Hindlimb muscle (tissue), 1 donor: ENCODE results near the gene MBIP. TPM values are rescaled to one million over a fixed set of nuclear protein-coding genes. Genes with fewer than 3 reads are reported as not detected.
"Not testable (repeated sequence)": the region's sequence is repeated elsewhere in the genome, so short reads cannot be mapped to it uniquely, and the experiment has no call there.

Experiments
- DNase-seq: peaks from one replicate; pipeline ENCODE4 v3.0.0-alpha.2; 2013
- polyA plus RNA-seq: library from polyadenylated mRNA; unstranded; fragments of 120-200 nt; gene quantifications from one replicate; pipeline ENCODE4 v1.2.1, GENCODE V29; 2013; ENCODE audit not compliant: insufficient read length

The MBIP gene
- 22.1 TPM for polyA plus RNA-seq

DNA sequence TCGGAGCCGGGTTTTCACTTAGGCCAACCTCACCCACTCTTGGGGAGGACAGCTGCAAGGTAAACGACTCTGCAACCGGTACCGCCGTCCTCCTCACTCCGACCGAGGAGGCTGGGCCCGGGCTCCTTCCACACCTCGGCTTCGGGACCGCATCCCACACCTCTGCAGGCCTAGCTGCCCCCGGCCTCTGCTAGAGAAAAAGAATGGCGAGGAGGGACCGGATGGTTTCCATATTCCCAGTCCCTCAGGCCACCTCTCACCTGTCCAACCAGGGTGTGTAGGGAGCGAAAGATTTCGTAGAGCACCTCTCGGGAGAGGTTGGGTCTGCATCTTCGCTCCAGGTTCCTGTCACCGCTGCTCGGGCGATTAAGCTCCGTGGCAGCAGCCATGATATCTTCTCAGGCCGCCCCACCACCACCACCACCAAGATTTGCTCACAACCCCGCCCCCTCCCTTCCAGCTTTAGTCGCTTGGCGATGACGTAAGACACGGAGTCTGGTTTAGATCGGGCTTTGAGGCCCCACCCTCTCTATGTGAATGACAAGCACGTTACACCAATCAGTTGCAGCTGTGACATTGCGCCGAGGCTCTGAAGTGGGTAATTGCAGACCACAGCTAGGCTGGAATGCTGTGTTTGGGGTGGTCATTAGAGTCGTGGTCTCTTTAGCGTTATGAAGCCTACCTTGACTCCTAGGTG, at the start of gene MBIP:
Gene MBIP (minus strand): TSS at position 438 of the 697 bp plus-strand sequence. CDS start 49 bp downstream, at position 389.
- DNase-seq, result peak; percentile 95

DNA sequence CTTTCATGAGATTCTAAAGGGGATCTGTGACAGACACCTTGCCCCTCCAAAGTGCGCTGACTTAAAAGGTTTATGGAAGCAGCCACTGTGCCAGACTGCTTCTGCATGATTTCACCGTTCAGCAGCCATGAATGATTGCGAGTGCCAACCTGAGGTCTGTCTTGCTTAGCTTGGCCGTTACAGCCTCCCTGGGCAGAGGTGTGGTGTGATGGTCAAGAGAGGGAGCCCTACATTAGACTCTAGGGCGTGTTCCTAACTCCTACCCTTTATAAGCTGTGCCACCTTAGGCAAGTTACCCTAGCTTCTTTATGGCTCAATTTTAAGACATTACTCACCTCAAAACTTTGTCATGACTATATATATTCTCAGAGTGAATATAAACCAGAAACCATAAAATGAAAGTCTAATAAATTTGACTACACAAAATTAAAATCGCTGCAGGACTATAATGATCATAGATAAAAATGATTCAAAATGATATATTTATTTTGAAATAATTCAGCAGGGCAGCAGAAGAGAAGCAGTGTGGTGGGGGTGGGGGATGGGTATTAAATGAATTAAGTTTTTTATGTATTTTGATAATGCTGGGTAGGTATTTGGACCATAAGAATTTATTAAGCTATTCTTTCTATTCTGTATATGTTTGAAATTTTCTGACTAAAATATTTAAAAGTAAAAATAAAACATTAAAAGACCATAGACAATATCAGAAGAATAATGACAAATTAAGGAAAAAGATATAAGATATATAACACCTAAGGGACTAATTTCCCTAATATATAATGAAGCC, 47.7 kb upstream of the MBIP start:
- no peak for DNase-seq

GRCh38 chr14:36365766-36366165, 45.3 kb upstream of the MBIP start:
- no peak for DNase-seq

- DNase-seq, result no peak
These were observed 43.3 kb upstream of the MBIP start for GRCh38 chr14:36363704-36364103.

- DNase-seq, result no peak
These were observed 42.2 kb upstream of the MBIP start for GRCh38 chr14:36362648-36363047.

DNA sequence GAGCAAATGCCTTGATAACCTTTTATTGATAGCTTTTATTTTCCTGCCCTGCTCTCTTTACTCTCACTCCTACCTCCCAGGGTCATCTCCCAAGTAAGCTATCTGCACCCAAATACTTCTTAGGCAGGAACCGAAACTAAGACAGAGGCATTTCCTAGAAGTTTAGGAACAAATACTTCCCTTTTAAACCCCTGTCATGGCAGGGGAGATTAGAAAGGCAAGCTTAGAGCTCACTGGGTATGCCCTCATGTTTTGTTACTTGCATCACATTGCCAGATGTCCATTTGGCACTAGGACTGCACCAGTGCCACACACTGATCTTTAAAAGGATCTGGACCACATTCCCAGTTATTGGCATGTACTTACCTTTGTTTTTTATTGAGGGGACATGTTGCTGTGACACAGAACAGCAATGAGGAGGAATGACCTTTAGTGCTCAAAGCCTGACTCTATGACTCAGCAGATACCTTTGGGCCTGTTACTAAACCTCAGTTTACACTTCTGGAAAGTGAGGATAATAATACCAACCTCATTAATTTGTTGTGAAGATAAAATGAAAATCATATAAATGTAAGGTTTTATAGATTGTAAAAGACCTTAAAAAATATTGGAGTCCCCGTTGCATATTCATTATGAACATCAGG, 40.9 kb upstream of the MBIP start:
- DNase-seq, result no peak

- DNase-seq, result no peak
These were observed 36.4 kb upstream of the MBIP start for GRCh38 chr14:36356862-36357261.

DNA sequence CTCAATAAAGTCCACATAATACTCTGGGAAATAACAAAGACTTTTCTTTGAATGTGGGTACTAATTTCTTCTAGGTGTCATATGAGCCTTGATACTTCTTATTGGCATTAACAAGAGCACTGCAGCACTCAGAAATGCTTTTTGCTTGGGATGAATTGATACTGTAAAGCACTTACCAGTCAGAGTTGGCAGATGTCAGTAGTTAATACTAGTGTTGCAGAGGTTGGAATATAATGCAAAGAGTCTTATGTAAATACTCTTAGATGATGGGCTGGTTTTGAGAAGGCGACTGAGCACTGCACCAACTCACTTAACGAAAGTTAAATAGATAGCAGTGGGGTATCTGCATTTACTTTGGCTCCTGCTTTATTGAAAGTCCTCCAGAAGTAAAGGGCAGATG, 25.6 kb upstream of the MBIP start:
- DNase-seq, result no peak

GRCh38 chr14:36344211-36344610, 23.8 kb upstream of the MBIP start:
- DNase-seq, result no peak

- DNase-seq, result not testable (repeated sequence)
These were observed 21.4 kb upstream of the MBIP start for GRCh38 chr14:36341811-36342210.

DNA sequence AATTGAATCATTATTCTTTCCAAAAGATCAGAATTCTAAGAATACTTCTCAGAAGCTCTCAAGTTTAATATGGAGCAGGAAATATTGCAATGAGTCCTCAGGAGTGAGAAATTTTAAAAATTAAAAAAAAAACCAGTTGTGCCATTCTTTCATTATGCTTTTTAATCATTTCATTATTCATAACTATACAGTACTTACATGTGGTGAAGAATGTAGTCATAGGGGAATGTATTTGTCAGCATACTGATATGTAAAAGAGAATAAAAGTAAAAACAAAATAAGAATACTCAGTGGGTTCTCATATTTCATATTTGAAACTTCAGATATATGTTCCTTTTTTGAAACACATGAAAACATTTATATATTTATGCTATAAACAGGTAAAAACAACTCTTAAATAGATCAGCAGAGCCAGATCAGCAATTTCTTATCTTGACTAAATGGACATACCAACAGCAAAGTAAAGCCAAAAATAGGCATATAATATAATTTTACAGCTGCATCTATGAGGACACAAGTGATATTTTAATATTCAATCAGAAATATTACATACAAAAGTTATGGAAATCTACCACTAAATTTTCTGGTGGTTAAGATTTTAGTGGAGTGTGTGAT, 19.9 kb upstream of the MBIP start:
- DNase-seq, result no peak

- DNase-seq, result no peak
These were observed 19.4 kb upstream of the MBIP start for GRCh38 chr14:36339816-36340215.

GRCh38 chr14:36333119-36333518, 12.7 kb upstream of the MBIP start:
- DNase-seq, result no peak

GRCh38 chr14:36327573-36327972, 7.1 kb upstream of the MBIP start:
- not testable (repeated sequence) for DNase-seq

GRCh38 chr14:36325853-36326252, 5.4 kb upstream of the MBIP start:
- no peak for DNase-seq

GRCh38 chr14:36324897-36325296, 4.5 kb upstream of the MBIP start:
- no peak for DNase-seq

DNA sequence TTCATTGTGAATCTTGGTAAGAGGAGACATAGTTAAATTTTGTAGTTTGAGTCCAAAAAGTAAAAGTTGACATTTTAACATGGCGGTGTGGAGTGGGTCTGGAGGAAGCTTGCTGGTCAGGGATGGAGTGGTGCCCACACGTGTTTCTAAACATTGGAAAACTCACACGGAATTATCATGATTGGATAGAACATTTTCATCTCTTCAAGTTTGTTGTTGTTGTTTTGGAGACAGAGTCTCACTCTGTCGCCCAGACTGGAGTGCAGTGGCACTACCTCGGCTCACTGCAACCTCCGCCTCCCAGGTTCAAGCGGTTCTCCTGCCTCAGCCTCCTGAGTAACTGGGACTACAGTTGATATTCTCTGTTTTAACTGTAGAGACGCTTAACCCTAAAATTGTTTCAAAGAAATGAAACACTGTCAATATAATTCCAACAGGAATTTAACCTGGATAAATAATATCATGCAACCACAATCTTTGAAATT, 502 bp upstream of the MBIP start:
- no peak for DNase-seq

- no peak for DNase-seq
These were observed 588 bp downstream of the MBIP start for GRCh38 chr14:36319899-36320199.

DNA sequence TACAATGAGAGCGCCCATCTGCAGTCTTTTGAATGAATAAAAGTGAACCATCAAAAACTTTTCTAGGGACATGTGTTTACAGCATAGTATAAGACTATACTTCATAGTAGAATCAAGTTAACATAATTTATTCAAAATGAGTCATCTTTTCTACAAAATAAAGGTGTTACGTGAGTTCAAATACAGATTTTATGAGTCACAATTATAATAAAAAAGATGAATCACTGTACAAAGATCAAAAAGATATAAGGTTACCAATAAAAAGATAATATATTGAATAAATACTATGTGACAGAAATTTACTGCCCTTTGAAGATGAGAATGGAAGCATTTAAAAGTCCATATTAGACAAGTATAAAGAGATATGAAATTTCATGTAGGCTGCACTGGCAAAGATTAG, 2.8 kb downstream of the MBIP start:
- DNase-seq, result no peak

- DNase-seq, result no peak
These were observed 4.3 kb downstream of the MBIP start for GRCh38 chr14:36316131-36316530.

DNA sequence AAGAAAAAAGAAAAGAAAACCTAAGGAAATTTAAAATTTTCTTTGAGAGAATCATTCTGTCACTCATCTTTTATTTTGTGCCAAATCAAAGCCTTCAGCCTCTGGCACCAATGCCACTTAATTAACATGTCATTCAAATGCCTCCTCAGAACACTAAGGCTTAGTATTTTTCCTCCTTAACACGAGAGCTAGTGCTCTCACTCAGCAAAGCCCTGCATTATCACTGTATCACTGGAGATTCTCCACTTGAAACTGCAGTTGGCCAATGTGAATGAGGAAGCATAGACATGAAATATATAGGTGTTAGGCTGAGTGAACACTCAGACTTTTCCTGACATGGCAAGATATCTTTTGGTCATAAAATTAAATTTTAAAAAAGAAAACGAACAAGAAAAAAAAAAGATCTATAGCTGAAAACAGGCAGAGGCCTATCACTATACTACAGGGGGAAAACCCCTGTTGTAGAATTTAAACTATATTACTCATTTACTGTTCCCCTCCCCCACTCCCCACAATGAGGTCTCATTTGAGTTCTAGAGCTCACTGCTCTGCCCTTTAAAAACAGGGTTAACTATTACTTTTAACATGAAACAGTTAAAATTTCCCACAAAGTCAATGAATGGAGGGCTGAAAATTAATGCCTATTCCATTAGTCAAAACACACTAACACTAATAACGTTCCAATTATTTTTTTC, 5.1 kb downstream of the MBIP start:
- DNase-seq, result no peak

- no peak for DNase-seq
These were observed 6.5 kb downstream of the MBIP start for GRCh38 chr14:36313898-36314297.

GRCh38 chr14:36313206-36313605, 7.2 kb downstream of the MBIP start:
- no peak for DNase-seq
